Endothelial cell of umbilical vein (primary cell): ENCODE measurements around the gene CC2D1A. TPM values are rescaled to one million over a fixed set of nuclear protein-coding genes. Genes with fewer than 3 reads are reported as not detected.

Source experiments
- BruUV-seq: library from RNA; stranded (reverse); fragments of 400-500 nt; replicated peaks from 2 replicates; lab custom pipeline; 2021; lab: Mats Ljungman, UMichigan
- CTCF ChIA-PET: fragments of 300-600, 350-600 bp; sonication (Branson Sonifier 250); formaldehyde crosslinking; loops from one replicate; lab custom pipeline; 2021; ENCODE audit warnings: antibody characterized with exemption, inconsistent platforms; lab: Charles Lee
- POLR2A ChIA-PET: fragments of 300-600, 350-600 bp; sonication (Branson Sonifier 250); formaldehyde crosslinking; loops from one replicate; lab custom pipeline; 2021; ENCODE audit warnings: antibody characterized with exemption, inconsistent platforms; lab: Charles Lee
- DNase-seq: peaks from one replicate; pipeline ENCODE4 v3.0.0-alpha.2; 2011; ENCODE audit warnings: low read depth, low spot score
- FAIRE-seq: peaks from 2 replicates; lab custom pipeline; 2011; peaks lifted over from hg19 to GRCh38; lab: Jason Lieb, UNC
- H2AFZ ChIP-seq: 2 replicates; pipeline ENCODE4 v1.6.0; 2012; ENCODE audit warnings: low read depth, low read length, control low read depth, inconsistent platforms
- H3K27ac ChIP-seq: 2 replicates; pipeline ENCODE4 v1.5.1; 2011; ENCODE audit warnings: low read depth, mild to moderate bottlenecking, control low read depth, low read length, moderate library complexity; ENCODE audit not compliant: insufficient read depth
- H3K27me3 ChIP-seq, 2 experiments: 2 replicates each; pipeline versions ENCODE4 v1.6.0 to v1.6.1; 2011; ENCODE audit warnings: low read length in 2 of 2, mixed read lengths in 1 of 2; ENCODE audit not compliant: control insufficient read depth in 2 of 2, insufficient read depth in 2 of 2
- H3K36me3 ChIP-seq, 2 experiments: 2 replicates in 1 of 2; 3 replicates in 1 of 2; pipeline ENCODE4 v1.5.1; 2011; ENCODE audit warnings: low read length in 2 of 2, mild to moderate bottlenecking in 1 of 2, moderate library complexity in 1 of 2; ENCODE audit not compliant: control insufficient read depth in 2 of 2, insufficient read depth in 2 of 2; ENCODE audit errors: extremely low read depth in 1 of 2
- H3K4me1 ChIP-seq: 3 replicates; pipeline ENCODE4 v1.5.1; 2011; ENCODE audit warnings: mild to moderate bottlenecking, low read length; ENCODE audit not compliant: control insufficient read depth, insufficient read depth; ENCODE audit errors: extremely low read depth
- H3K4me2 ChIP-seq: 2 replicates; pipeline ENCODE4 v1.6.1; 2011; ENCODE audit warnings: low read length, control low read depth, mixed read lengths; ENCODE audit not compliant: insufficient read depth
- H3K4me3 ChIP-seq, 3 experiments: fragments of 200-600 bp in 1 of 3; sonication (generic), shearing (Covaris generic) in 1 of 3; replicated peaks in 1 of 3; 2 replicates each; pipeline ENCODE4 v1.5.1; 2011 to 2016; ENCODE audit warnings: control low read depth in 3 of 3, low read length in 3 of 3, mild to moderate bottlenecking in 2 of 3, inconsistent platforms in 1 of 3, low read depth in 1 of 3, moderate library complexity in 1 of 3; ENCODE audit not compliant: insufficient read depth in 1 of 3
- H3K79me2 ChIP-seq: 2 replicates; pipeline ENCODE4 v1.6.0; 2012; ENCODE audit warnings: low read length, inconsistent platforms; ENCODE audit not compliant: control insufficient read depth, insufficient read depth
- H3K9ac ChIP-seq: replicated peaks from 2 replicates; pipeline ENCODE3; 2011; ENCODE audit warnings: low read length, control low read depth; ENCODE audit not compliant: insufficient read depth; ENCODE audit errors: extremely low read depth
- H3K9me1 ChIP-seq: replicated peaks from 3 replicates; pipeline ENCODE4 v1.6.0; 2011; ENCODE audit warnings: mild to moderate bottlenecking, low read length; ENCODE audit not compliant: control insufficient read depth, insufficient read depth; ENCODE audit errors: extremely low read depth
- H3K9me3 ChIP-seq: replicated peaks from 2 replicates; pipeline ENCODE4 v1.5.1; 2012; ENCODE audit warnings: low read length, inconsistent platforms; ENCODE audit not compliant: control insufficient read depth, insufficient read depth
- H4K20me1 ChIP-seq: replicated peaks from 2 replicates; pipeline ENCODE3; 2011; ENCODE audit warnings: mild to moderate bottlenecking, low read length; ENCODE audit not compliant: control insufficient read depth, insufficient read depth; ENCODE audit errors: extremely low read depth
- CTCF ChIP-seq, 2 donors: IDR thresholded peaks; 1 replicate in 1 of 2; 2 replicates in 1 of 2; pipeline ENCODE4 v1.5.1; 2011; ENCODE audit warnings: low read length in 2 of 2, mild to moderate bottlenecking in 2 of 2, moderate library complexity in 2 of 2, control low read depth in 1 of 2, inconsistent platforms in 1 of 2, low read depth in 1 of 2; ENCODE audit not compliant: insufficient read depth in 1 of 2; ENCODE audit errors: extremely low read depth in 1 of 2
- EZH2 ChIP-seq: IDR thresholded peaks from 2 replicates; pipeline ENCODE4 v1.6.1; 2012; ENCODE audit warnings: borderline replicate concordance, low read depth, mild to moderate bottlenecking, moderate library complexity, low read length, inconsistent platforms; ENCODE audit not compliant: severe bottlenecking
- FOS ChIP-seq: IDR thresholded peaks from 2 replicates; pipeline ENCODE4 v1.6.1; 2011; ENCODE audit warnings: mild to moderate bottlenecking, low read length, moderate library complexity, borderline replicate concordance; ENCODE audit not compliant: insufficient read depth
- GATA2 ChIP-seq: IDR thresholded peaks from 2 replicates; pipeline ENCODE4 v1.7.0; 2011; ENCODE audit warnings: low read depth, mild to moderate bottlenecking, moderate library complexity, mixed read lengths, low read length; ENCODE audit not compliant: insufficient read length, insufficient read depth
- JUN ChIP-seq: IDR thresholded peaks from 2 replicates; pipeline ENCODE4 v1.6.1; 2011; ENCODE audit warnings: borderline replicate concordance, low read depth; ENCODE audit not compliant: insufficient read length, insufficient read depth
- MAX ChIP-seq: IDR thresholded peaks from 2 replicates; pipeline ENCODE4 v1.6.1; 2011; ENCODE audit not compliant: insufficient read depth, insufficient read length
- MYC ChIP-seq: IDR thresholded peaks from one replicate; pipeline ENCODE4 v1.6.1; 2011; ENCODE audit warnings: mild to moderate bottlenecking, low read depth, low read length
- POLR2A ChIP-seq: IDR thresholded peaks from 2 replicates; pipeline ENCODE4 v1.6.1; 2012; ENCODE audit warnings: low read depth, mild to moderate bottlenecking, control low read depth, low read length
- POLR2AphosphoS5 ChIP-seq: IDR thresholded peaks from 2 replicates; pipeline ENCODE4 v1.6.1; 2012; ENCODE audit warnings: low read depth, mild to moderate bottlenecking, control low read depth, low read length, moderate library complexity; ENCODE audit not compliant: insufficient read depth
- dilution Hi-C: fragments of 300-500 bp; cut with MboI; formaldehyde crosslinking; loops from one replicate; pipeline ENCODE4 v1.15.0; 2019; ENCODE audit warnings: low sequenced_read_pairs; ENCODE audit not compliant: extremely low pct_ligation_motif_present
- intact Hi-C: fragments of 100-400 bp; cut with micrococcal nuclease; formaldehyde crosslinking; loops from one replicate; pipeline ENCODE4 v1.10.0; 2022
- polyA plus RNA-seq, 4 experiments: library from polyadenylated mRNA; depleted of rRNA in 3 of 4; stranded (reverse) in 3 of 4; unstranded in 1 of 4; fragments of >200 nt; gene quantifications; 2 replicates each; pipeline versions ENCODE4 v1.2.1 to v1.2.3, GENCODE V29; 2011 to 2012; ENCODE audit warnings: missing spikeins in 1 of 4
- total RNA-seq: library from RNA; stranded (reverse); gene quantifications from 2 replicates; pipeline ENCODE4 v1.2.3, GENCODE V29; 2021

Gene CC2D1A
- total and polyA plus RNA-seq, 2 donors (not counting 3 experiments of a cell fraction or from before 2014, with no cell fraction given) = 13.6 to 33.7 TPM

GRCh38 chr19:13918726-13919411 is 12.9 kb downstream of the CC2D1A start:
- FAIRE-seq (no peak), DNase-seq (no peak)
- Histone ChIP-seq H3K4me2 (no peak overlapping the region), H3K27me3 (no peaks in the 10 kb centered on the region), H3K4me3 (no peak overlapping the region), H3K4me1 (no peaks in the 10 kb centered on the region), H3K36me3 (peaks cover 5 to 30% of the 10 kb centered on the region in 2 experiments), H3K9me3 (no peaks in the 10 kb centered on the region), H3K9me1 (no peaks in the 10 kb centered on the region), H3K9ac (no peak overlapping the region), H4K20me1 (no peaks in the 10 kb centered on the region), H3K27ac (no peak overlapping the region), H2AFZ (no peak overlapping the region), H3K79me2 (no peaks in the 10 kb centered on the region)
- ChIA-PET CTCF (interaction anchor here (1.0 to 1.1 kb wide), 2 partner anchors 8 to 9 kb away, joined by 3 read pairs; no protein-coding TSS in a partner anchor), POLR2A (no interaction called here)
- TF ChIP-seq GATA2 (no peak), POLR2AphosphoS5 (no peak), FOS (no peak), EZH2 (no peak), MYC (no peak), POLR2A (no peak), CTCF (IDR thresholded peaks at IDR 0.05; ENCODE audit: extremely low read depth in 1 of 2, insufficient read depth in 1 of 2, low read depth in 1 of 2, low read length in 2 of 2) (no peak), JUN (no peak), MAX (no peak)
- no TSS peak for BruUV-seq
- dilution Hi-C loops = no loop called here
- intact Hi-C loops = no loop called here
